ENCODE results near the gene VAV3.

The VAV3 gene

GRCh38 chr1:107991371-107992066 lies 26.5 kb upstream of the VAV3 start:
- ChIA-PET POLR2A (ENCODE audit: low non-redundant PET) (no interaction called here), CTCF (no interaction called here)
- peak; percentile 13 for DNase-seq (ENCODE audit: low spot score)

GRCh38 chr1:107990606-107991005 lies 25.6 kb upstream of the VAV3 start:
- CTCF ChIA-PET = no interaction called here
- DNase-seq (ENCODE audit: low spot score) = peak; percentile 33
- no peak for TF ChIP-seq CTCF (conservative IDR thresholded peaks at IDR 0.05; ENCODE audit: low read depth)
- POLR2A ChIA-PET (ENCODE audit: low non-redundant PET) = no interaction called here
- H3K27ac ChIP-seq = peak overlapping the region; percentile 39; the same call in 1 of the 2 replicates

More at GRCh38 chr1:107991371-107992066, 26.5 kb upstream of the VAV3 start:
- TF ChIP-seq CTCF (conservative IDR thresholded peaks at IDR 0.05; ENCODE audit: low read depth) = no peak
- peak overlapping the region; percentile 75 for H3K27ac ChIP-seq

GRCh38 chr1:107981277-107981676 lies 16.3 kb upstream of the VAV3 start:
- H3K27ac ChIP-seq = no peak overlapping the region
- no peak for DNase-seq (ENCODE audit: low spot score)
- TF ChIP-seq CTCF (conservative IDR thresholded peaks at IDR 0.05; ENCODE audit: low read depth) = no peak
- POLR2A ChIA-PET (ENCODE audit: low non-redundant PET) = no interaction called here
- CTCF ChIA-PET = no interaction called here

- TF ChIP-seq CTCF (conservative IDR thresholded peaks at IDR 0.05; ENCODE audit: low read depth) = no peak
- ChIA-PET CTCF (interaction anchor here (0.6 kb wide), 1 partner anchor 13 kb away, joined by 3 read pairs; no protein-coding TSS in a partner anchor), POLR2A (ENCODE audit: low non-redundant PET) (no interaction called here)
- H3K27ac ChIP-seq = no peak overlapping the region
- DNase-seq (ENCODE audit: low spot score) = no peak
These were observed 14.9 kb upstream of the VAV3 start for GRCh38 chr1:107979926-107980325.

- POLR2A ChIA-PET (ENCODE audit: low non-redundant PET) = no interaction called here
- CTCF ChIA-PET = no interaction called here
- no peak for TF ChIP-seq CTCF (conservative IDR thresholded peaks at IDR 0.05; ENCODE audit: low read depth)
- no peak for DNase-seq (ENCODE audit: low spot score)
- no peak overlapping the region for H3K27ac ChIP-seq
These were observed 14.1 kb upstream of the VAV3 start for GRCh38 chr1:107979088-107979487.

- TF ChIP-seq CTCF (conservative IDR thresholded peaks at IDR 0.05; ENCODE audit: low read depth) = no peak
- H3K27ac ChIP-seq = no peak overlapping the region
- DNase-seq (ENCODE audit: low spot score) = no peak
- ChIA-PET CTCF (no interaction called here), POLR2A (ENCODE audit: low non-redundant PET) (no interaction called here)
These were observed 11.9 kb upstream of the VAV3 start for GRCh38 chr1:107976836-107977235.
